Upper lobe of left lung (tissue), 6 donors: ENCODE results near the gene RSPH9. TPM values are rescaled to one million over a fixed set of nuclear protein-coding genes. Genes with fewer than 3 reads are reported as not detected.

ENCODE experiments used
- ATAC-seq, 2 donors: fragments of 200-7000 bp; cut with Tn5 transposase; one replicate each; pipeline ENCODE4 v1.9.1; 2022; ENCODE audit warnings: mild to moderate bottlenecking in 2 of 2, moderate library complexity in 2 of 2; ENCODE audit not compliant: low FRiP score in 2 of 2
- DNase-seq, 2 donors: peaks; one replicate each; pipeline ENCODE4 v3.0.0-alpha.2; 2019 to 2020
- H3K27ac ChIP-seq, 4 donors: fragments of 200-600 bp; sonication (generic); one replicate each; pipeline ENCODE4 v1.5.1; 2016 to 2019
- H3K27me3 ChIP-seq, 4 donors: fragments of 200-600 bp; sonication (generic); one replicate each; pipeline ENCODE4 v1.5.1; 2017 to 2019
- H3K36me3 ChIP-seq, 4 donors: fragments of 200-600 bp; sonication (generic); one replicate each; pipeline ENCODE4 v1.5.1; 2016 to 2019
- H3K4me1 ChIP-seq, 4 donors: fragments of 200-600 bp; sonication (generic); one replicate each; pipeline ENCODE4 v1.5.1; 2018 to 2019
- H3K4me3 ChIP-seq, 4 donors: fragments of 200-600 bp; sonication (generic); one replicate each; pipeline ENCODE4 v1.5.1; 2017 to 2019; ENCODE audit warnings: mild to moderate bottlenecking in 2 of 4, moderate library complexity in 1 of 4
- H3K9me3 ChIP-seq, 4 donors: fragments of 200-600 bp; sonication (generic); one replicate each; pipeline ENCODE4 v1.5.1; 2018 to 2019
- EP300 ChIP-seq, 4 donors: sonication (generic); formaldehyde crosslinking; IDR thresholded peaks; one replicate each; pipeline ENCODE4 v1.5.1; 2017; ENCODE audit warnings: antibody characterized with exemption in 4 of 4, control low read depth in 2 of 4
- POLR2A ChIP-seq, 4 donors: fragments of 450-650 bp; IDR thresholded peaks; one replicate each; pipeline ENCODE4 v1.5.1; 2016 to 2017; ENCODE audit warnings: antibody characterized with exemption in 4 of 4, mild to moderate bottlenecking in 2 of 4
- POLR2AphosphoS5 ChIP-seq, 2 donors: sonication (generic); formaldehyde crosslinking; IDR thresholded peaks; one replicate each; pipeline ENCODE4 v1.5.1; 2017; ENCODE audit warnings: antibody characterized with exemption in 2 of 2
- WGBS, 2 donors: methylation state at CpG; one replicate each; pipeline ENCODE4 v1.1.5; 2017 to 2018; 5-methylcytosine and 5-hydroxymethylcytosine counted together
- total RNA-seq, 6 donors: library from RNA; depleted of rRNA in 4 of 6; stranded (reverse); fragments of >200 nt in 4 of 6; gene quantifications; one replicate each; pipeline versions ENCODE4 v1.1.0 to v1.2.1, GENCODE V29; 2016 to 2021
- TF ChIP-seq, protein P1 (sequence below), 6 experiments: fragments of 450-650 bp in 4 of 6; fragments of 200-600 bp in 2 of 6; sonication (generic) in 2 of 6; IDR thresholded peaks; one replicate each; pipeline ENCODE4 v1.5.1; 2016 to 2019; ENCODE audit warnings: antibody characterized with exemption in 6 of 6
- donor health status: DM: no; HTN: no; CAD: no; lungs with moderate emphysema.
- donor health status: DM: no; HTN: yes; CAD: no; lungs with severe emphysema.

Gene RSPH9
- total RNA-seq, 6 donors from 2014 or later: 0.20 to 4.2 (median 2.1) TPM

- peak; percentile 96 for ATAC-seq
- Histone ChIP-seq H3K27ac (peak overlapping the region; percentile 66 to 85 (median 83)), H3K36me3 (no peaks in the 10 kb centered on the region), H3K4me1 (peaks cover 59 to 80% (median 66%) of the 10 kb centered on the region in 4 donors), H3K9me3 (no peaks in the 10 kb centered on the region), H3K27me3 (no peaks in the 10 kb centered on the region), H3K4me3 (no peak overlapping the region)
- peak in 1 of 2 donors; percentile 96 for DNase-seq
- WGBS, 2 donors: 30% methylated on average over 13 to 15 of the region's 15 CpGs
- TF ChIP-seq, protein P1, sequence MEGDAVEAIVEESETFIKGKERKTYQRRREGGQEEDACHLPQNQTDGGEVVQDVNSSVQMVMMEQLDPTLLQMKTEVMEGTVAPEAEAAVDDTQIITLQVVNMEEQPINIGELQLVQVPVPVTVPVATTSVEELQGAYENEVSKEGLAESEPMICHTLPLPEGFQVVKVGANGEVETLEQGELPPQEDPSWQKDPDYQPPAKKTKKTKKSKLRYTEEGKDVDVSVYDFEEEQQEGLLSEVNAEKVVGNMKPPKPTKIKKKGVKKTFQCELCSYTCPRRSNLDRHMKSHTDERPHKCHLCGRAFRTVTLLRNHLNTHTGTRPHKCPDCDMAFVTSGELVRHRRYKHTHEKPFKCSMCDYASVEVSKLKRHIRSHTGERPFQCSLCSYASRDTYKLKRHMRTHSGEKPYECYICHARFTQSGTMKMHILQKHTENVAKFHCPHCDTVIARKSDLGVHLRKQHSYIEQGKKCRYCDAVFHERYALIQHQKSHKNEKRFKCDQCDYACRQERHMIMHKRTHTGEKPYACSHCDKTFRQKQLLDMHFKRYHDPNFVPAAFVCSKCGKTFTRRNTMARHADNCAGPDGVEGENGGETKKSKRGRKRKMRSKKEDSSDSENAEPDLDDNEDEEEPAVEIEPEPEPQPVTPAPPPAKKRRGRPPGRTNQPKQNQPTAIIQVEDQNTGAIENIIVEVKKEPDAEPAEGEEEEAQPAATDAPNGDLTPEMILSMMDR (IDR thresholded peaks at IDR 0.05): no peak
- TF ChIP-seq EP300 (IDR thresholded peaks at IDR 0.05): peak in 1 of 4 donors; percentile 39
- peak in 1 of 2 donors; percentile 84 for TF ChIP-seq POLR2AphosphoS5 (IDR thresholded peaks at IDR 0.05)
- peak in 1 of 4 donors; percentile 69 for TF ChIP-seq POLR2A (IDR thresholded peaks at IDR 0.05)
These were observed 58.0 kb downstream of the RSPH9 start for GRCh38 chr6:43702534-43703440.

DNA sequence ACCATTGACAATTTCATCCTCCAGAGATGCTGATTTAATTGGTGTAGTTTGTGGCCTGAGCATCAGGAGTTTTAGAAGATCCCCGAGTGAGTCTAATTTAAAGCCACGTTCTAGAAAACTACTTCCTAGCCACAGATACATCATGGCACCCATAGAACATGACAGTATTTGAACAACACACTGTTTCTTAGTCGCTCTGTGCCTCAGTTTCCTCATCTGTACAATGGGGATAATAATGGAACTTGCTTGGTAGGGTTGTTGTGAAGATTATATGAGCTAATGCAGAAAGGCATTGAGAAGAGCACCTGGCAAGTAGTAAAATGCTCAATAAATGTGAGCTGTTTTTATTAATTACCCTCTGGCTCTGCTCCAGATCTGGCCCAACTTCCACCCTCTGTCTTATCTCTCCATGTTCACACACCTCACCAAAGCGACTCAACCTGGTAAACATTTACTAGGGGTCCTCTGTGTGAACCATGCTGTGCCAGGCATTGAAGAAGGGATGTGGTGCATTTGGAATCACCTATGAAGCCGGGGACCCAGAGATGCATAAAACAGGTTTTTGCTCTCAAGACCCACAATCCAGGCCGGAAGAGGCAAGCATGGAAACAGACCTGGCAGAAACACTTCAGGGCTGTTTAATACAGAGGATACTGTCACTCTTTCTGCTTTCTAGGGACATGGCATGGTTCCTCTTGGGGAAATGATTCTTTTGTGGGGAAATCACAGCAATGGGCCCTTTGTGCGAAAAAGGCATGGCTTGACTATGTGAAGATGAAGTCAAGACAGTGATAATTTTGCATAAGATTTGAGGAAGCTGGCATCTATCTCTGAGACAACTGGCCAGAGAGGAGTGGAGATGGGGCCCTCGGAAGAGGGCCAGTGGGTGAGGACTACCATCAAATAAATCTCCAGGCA is 58.9 kb downstream of the RSPH9 start:
- peak overlapping the region; percentile 66 to 85 (median 83) for H3K27ac ChIP-seq
- H3K36me3 ChIP-seq: no peaks in the 10 kb centered on the region
- no peak overlapping the region for H3K4me3 ChIP-seq
- no peaks in the 10 kb centered on the region for H3K9me3 ChIP-seq
- H3K27me3 ChIP-seq: no peaks in the 10 kb centered on the region
- peaks cover 54 to 78% (median 62%) of the 10 kb centered on the region in 4 donors for H3K4me1 ChIP-seq
- TF ChIP-seq, protein P1 (IDR thresholded peaks at IDR 0.05): no peak
- TF ChIP-seq EP300 (IDR thresholded peaks at IDR 0.05) (no peak), POLR2A (IDR thresholded peaks at IDR 0.05) (no peak), POLR2AphosphoS5 (IDR thresholded peaks at IDR 0.05) (no peak)
- WGBS, 2 donors: 83 to 84% methylated on average over 8 of the region's 8 CpGs
- ATAC-seq: no peak
- no peak for DNase-seq

GRCh38 chr6:43705996-43706395 is 61.2 kb downstream of the RSPH9 start:
- 38 to 47% methylated on average over 3 of the region's 3 CpGs for WGBS, 2 donors
- ATAC-seq (no peak), DNase-seq (no peak)
- Histone ChIP-seq H3K4me3 (no peak overlapping the region), H3K4me1 (peaks cover 47 to 71% (median 50%) of the 10 kb centered on the region in 4 donors), H3K27me3 (no peaks in the 10 kb centered on the region), H3K36me3 (no peaks in the 10 kb centered on the region), H3K9me3 (no peaks in the 10 kb centered on the region), H3K27ac (peak overlapping the region in 2 of 4 donors; percentile 34 to 49)
- TF ChIP-seq POLR2AphosphoS5 (IDR thresholded peaks at IDR 0.05) (peak in 1 of 2 donors; percentile 27), EP300 (IDR thresholded peaks at IDR 0.05) (no peak)

GRCh38 chr6:43706788-43707187 is 62.0 kb downstream of the RSPH9 start:
- DNase-seq: no peak
- H3K9me3 ChIP-seq: no peaks in the 10 kb centered on the region
- TF ChIP-seq EP300 (IDR thresholded peaks at IDR 0.05) (no peak), POLR2A (IDR thresholded peaks at IDR 0.05) (no peak), POLR2AphosphoS5 (IDR thresholded peaks at IDR 0.05) (no peak)
- TF ChIP-seq, protein P1 (IDR thresholded peaks at IDR 0.05): no peak
- no peaks in the 10 kb centered on the region for H3K27me3 ChIP-seq
- no peak for ATAC-seq
- H3K4me3 ChIP-seq: no peak overlapping the region
- WGBS, 2 donors: 59 to 69% methylated on average over 8 of the region's 8 CpGs
- H3K4me1 ChIP-seq: peaks cover 44 to 68% (median 47%) of the 10 kb centered on the region in 4 donors
- H3K27ac ChIP-seq: peak overlapping the region in 1 of 4 donors; percentile 34
- no peaks in the 10 kb centered on the region for H3K36me3 ChIP-seq

GRCh38 chr6:43707269-43707668 is 62.4 kb downstream of the RSPH9 start:
- no peaks in the 10 kb centered on the region for H3K36me3 ChIP-seq
- no peak overlapping the region for H3K27ac ChIP-seq
- no peaks in the 10 kb centered on the region for H3K9me3 ChIP-seq
- no peaks in the 10 kb centered on the region for H3K27me3 ChIP-seq
- peaks cover 39 to 63% (median 42%) of the 10 kb centered on the region in 4 donors for H3K4me1 ChIP-seq
- TF ChIP-seq POLR2A (IDR thresholded peaks at IDR 0.05) (no peak), EP300 (IDR thresholded peaks at IDR 0.05) (no peak), POLR2AphosphoS5 (IDR thresholded peaks at IDR 0.05) (no peak)
- TF ChIP-seq, protein P1 (IDR thresholded peaks at IDR 0.05): no peak
- 95 to 97% methylated on average over 5 to 7 of the region's 7 CpGs for WGBS, 2 donors
- ATAC-seq: no peak
- H3K4me3 ChIP-seq: no peak overlapping the region
- DNase-seq: no peak
